GM15510 (cell line): ENCODE data around the gene CBX7.
A peak's percentile ranks its signal among the peaks of the same experiment; 100 is the strongest.

Experiments
- POLR2A ChIP-seq: IDR thresholded peaks from 3 replicates; pipeline ENCODE4 v1.6.1; 2011; ENCODE audit warnings: borderline replicate concordance; ENCODE audit not compliant: insufficient read length; ENCODE audit errors: extremely low read depth

The CBX7 gene

DNA sequence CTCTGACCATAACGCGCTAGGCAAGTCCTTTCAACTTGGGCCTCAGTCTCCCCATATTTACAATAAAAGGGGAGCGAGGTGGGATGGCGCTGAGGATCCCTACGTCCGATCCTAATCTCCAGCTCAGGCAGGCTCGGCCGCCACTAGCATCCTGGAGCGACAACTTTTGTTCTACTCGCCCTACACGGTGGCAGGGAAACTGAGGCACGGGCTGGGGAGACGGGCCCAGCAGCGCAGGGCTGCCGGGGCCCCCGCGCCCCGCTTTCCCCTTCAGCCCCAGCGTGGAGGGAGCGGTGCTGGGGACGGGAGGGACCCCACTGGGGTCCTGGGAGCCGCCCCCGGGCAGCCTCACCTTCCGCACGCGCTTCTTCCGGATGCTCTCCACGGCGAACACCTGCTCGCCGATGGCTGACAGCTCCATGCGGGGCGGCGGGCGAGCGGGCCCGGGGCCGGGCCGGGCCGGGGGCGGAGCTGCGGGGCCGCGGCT, 413 bp downstream of the CBX7 start:
- peak; percentile 9 for TF ChIP-seq POLR2A

DNA sequence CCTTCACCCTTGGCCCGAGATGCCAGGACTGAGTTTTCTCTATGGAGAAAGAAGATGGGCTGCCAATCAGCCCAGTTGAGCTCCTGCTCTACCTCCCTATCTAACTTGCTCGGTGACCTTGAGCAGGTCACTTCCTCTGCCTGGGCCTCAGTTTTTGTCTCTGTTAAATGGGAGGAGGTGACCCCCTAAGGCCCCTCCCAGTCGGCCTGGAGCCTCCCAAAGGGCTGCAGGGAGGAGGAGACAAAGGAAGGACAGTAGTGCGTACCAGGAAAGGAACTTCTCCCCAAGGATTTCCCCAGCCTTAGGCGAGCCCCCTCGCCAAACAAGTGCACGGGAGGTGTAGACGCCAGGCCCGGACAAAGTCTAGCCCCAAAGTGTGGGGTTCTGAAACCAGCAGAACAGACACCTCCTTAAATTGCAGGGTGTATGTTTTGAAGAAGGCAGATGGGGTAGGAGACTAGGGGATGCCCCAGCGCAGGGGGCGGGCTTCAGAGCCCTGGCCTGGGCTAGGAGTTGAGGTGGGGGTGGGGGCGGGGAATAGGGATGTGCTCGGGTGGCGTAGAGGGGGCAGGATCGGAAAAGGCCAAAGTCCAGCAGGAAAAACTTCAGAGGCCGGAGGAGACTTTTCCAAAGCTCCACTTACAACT, 1.0 kb downstream of the CBX7 start:
- TF ChIP-seq POLR2A = no peak

DNA sequence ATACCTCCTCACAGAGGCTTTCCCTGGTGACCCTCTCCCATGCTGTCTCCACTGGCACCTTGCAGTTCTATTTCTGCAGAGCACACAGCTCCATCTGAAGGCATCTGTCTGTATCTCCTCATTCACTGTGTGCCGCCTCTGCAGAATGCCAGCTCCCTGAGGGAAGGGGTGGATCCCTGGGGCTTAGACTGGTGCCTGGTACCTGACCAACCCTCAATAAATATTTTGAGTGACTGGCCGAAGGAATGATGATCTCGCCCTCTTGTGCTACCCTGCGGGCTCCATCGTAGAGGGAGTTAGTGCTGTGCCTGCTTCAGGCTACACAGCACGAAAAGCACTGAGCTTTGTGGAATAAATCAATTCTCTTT, 1.6 kb downstream of the CBX7 start:
- TF ChIP-seq POLR2A = no peak

DNA sequence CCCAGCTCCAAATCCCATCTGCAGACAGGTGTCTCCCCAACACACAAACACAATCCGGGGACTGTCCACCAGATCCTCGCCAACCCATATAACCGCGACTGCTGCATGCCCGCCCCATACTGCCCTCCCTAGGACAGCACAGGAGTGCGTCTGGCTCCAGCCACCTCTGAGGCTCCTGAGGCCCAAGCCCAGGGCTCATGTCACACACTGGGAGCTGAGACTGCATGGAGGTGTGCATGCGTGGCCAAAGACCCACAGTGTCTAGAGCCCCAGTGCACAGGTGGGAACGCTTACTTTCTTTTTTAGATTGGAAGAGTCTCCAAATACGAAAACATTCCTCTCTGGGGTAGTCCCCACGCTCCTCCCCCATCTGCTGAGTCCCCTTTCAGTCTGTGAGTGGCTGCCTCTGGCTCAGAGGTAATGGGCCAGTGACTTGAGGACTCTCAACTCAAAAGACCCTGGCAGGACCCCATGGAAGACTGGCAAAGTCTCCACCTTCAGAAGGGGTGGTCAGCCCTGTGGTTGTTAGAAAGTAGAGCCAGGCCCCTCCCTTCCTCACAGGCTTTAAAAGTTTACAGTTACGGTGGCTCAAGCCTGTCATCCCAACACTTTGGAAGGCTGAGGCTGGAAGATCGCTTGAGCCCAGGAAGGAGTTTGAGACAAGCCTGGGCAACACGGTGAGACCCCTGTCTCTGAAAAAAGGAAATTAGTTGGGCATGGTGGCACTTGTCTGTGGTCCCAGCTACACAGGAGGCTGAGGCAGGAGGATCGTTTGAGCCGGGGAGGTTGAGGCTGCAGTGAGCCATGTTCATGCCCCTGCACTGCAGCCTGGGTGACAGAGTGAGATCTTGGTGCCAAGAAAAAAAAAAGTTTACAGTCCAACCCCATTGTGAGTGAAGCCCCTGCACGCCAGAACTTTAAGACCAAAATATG, 2.3 kb downstream of the CBX7 start:
- no peak for TF ChIP-seq POLR2A

DNA sequence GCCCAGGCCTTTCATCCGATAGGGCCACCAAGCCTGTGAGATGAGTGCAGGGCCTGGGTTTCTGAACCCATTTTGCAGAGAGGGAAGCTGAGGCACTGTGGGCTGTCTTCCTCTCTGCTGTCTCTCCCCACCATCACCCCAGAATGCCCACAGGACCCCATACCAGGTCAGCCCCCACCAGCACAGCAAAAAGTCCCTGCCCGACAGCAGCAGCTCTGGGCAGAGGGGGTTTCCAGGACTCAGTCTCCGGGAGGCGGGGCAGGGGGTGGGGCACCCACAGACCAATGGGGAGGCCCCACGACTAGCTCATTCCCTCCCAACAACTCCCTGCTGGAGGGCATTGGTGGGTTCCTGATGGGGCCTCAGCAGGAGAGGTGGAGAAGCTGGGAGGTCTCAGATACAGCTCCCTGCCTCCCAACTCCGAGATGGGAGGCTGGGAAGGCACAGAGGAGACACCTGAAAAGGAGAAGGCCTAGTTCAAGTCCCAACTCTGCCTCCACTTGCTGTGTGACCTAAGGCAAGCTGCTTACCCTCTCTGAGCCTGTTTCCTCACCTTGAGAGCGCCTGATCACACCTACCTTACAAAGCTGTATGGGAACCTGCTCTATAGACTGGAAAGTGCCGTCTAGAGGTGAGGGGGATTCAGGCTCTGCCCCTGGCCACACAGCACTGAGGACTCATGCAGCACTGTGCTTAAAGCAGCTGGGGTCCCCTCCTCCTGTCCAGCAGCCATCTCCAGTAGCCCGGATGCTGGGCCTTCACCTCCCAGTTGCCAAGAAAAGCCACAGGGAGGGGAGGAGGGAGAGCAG, 3.5 kb downstream of the CBX7 start:
- no peak for TF ChIP-seq POLR2A

DNA sequence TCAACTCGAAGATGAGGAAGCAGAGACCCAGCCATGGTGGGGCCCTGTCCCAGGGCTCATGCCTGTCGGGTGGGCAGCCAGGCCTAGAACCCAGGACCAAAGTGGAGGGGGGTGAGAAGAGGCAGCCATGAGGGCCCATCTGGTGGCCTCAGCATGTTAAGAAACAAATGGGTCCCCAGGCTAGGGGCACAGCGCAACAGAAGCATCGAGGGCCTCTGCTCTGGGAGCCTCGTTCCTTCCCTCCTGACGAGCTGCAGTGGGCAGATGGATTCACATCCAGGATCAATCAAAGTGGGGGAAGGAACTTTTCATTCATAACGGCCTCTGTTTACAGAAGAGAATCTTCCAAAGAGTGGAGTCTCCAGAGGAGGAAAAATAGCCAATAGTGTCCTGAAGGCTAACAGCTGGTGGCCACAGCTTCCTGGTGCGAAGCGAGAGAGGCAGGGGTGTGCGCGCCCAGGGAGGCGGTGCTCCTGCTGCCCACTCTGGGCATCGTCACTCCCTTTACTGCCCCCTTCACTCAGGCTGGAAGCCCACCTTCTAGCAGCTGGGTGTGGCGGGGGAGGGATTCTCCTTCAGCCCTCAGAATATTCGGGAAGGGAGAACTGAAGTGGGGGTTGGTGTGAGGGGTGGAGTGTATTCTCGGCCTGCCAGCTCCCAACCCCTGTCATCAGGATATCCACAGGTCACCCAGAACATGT, 4.3 kb downstream of the CBX7 start:
- TF ChIP-seq POLR2A = no peak

DNA sequence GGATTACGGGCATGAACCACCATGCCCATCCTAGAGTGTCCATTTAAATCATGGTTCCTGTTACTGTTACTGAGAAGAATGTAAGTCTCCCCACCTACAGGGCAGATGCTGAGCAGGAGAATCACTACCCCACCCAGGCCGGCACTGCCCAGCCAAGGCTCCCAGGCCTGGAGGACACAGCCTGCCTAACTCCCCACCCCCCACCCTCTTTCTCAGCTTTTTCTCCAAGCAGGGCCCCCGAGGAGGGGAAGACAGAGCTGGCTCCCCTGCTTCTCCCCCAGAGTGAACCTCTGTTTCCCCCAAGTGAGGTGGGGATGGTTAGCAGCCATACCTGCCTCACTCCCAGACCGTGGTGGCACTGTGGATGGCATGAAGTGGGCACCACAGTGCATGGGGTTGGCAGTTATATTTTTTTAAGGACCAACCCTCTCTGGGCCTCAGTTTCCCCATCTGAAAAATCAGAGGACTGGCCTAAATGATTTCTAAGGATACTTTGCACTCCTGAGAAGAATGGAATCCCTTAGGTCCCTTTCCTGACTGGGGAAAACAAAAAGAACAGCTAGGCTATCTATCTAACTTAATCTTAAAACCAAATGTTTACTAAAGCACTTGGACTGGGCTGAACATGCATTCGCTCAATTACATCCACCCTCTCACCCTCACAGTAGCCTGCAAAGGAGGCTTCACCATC, 5.0 kb downstream of the CBX7 start:
- TF ChIP-seq POLR2A = no peak

DNA sequence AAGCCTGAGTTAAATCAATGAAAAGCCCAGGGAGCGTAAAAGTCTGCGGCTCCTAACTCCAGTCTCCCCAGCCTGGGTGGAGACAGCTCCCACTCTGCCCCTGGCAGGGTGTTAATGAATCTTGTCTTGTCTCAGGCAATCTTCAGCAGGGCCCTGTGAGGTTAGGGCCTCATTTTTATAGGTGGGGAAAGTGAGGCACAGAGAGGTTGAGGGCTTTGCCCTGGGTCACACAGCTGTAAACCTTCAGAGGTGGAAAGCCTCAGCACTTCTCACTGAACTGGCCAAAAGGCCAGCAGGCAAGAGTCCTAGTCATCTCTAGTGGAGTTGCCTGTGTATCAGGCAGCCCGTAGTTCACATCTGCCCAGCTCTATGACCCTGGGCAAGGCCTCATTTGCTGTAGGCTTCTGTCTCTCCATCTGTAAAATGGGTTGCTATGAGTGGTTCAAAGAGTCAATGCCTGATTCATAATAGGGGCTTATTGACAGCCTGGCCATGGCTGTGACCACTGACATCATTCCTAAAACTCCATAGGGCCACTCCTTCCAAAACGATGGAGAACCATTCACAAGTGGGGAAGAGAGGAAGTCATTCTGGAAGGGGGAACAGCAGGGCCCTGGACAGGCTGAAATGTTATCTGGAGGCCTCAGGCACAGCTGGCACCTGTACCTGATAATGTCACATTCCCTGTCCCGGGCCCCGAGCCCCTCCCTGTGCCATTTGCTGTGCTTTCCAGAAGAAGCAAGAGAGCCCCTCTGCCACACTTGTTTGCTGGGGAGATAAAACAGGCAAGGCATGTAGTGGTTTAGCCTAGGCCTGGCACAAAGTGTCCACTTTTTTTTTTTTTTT, 6.0 kb downstream of the CBX7 start:
- no peak for TF ChIP-seq POLR2A

DNA sequence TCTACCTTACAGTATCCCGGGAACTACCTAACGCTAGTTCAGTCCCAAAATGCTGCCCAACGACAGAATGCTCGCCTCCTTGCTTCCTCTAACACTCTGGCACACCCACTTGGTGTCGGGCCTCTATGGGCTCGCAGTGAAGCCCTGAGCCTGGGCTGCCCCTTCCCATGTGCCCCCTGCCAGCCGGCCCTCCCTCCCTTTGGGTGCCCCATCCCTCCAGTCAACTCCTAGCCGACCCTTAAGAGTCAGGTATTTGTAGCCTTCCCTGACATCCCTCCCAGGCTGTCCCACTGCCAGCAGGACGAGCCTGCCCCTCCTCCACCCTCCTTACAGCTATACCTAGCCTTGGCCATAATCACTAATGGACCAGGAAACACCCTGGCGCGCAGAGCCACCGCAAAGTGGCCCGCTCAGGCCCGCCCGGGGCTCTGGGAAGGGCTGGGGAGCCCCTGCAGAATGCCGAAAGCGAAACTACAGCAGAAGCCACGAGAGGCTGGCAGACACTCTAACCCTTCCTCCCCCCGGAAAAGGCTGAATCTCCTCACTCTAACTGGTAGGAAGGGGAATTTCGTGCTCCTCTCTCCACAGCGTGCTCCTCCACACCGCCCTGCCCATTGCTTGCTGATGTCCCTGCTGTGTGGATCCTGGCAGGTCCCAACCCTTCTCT, 8.2 kb downstream of the CBX7 start:
- TF ChIP-seq POLR2A = peak; percentile 38

DNA sequence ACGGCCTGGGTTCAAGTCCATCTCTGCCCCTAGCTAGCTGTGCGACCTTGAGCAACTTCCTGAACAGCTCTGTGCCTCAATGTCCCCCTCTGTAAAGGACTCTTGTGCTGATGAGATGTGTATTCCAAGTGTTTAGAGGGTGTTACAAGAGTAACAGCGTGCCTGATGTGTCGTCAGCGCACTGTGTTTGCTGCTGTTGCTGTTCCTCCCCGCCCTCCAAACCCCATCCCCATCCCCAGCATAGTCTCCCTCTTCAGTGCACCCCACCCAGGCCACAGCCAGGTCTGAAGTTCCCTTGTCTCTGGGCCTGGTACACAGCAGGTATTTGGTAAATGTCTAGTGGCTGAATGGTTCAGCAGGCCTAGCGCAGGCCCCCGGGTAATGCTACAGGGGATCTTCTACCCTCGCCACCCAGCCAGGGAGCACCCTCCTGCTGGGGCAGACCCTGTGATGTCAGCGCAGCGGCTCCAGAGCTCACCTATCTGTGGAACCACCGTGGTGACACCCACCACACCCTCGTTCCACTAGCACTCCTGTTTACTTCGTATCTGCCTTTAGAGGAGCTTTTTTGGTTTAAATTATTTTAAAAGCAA, 10.3 kb downstream of the CBX7 start:
- TF ChIP-seq POLR2A = no peak

DNA sequence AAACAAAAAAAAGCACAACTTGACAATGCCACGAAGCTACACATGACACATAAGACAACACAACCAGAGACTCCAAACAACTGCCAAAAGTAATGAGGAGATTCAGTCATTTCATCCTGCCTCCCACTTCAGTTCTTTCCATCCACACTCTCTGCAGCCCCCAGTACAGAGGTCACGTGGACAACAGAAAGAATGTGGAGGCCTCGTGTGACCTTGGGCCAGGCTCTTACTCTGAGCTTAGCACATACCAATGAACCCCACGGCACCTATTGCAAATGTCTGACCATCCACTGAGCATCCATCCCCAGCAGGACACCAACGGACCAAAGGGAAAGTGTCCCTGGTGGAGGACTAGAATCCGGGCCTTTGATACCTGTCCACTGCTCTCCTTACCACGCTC, 12.5 kb downstream of the CBX7 start:
- no peak for TF ChIP-seq POLR2A

DNA sequence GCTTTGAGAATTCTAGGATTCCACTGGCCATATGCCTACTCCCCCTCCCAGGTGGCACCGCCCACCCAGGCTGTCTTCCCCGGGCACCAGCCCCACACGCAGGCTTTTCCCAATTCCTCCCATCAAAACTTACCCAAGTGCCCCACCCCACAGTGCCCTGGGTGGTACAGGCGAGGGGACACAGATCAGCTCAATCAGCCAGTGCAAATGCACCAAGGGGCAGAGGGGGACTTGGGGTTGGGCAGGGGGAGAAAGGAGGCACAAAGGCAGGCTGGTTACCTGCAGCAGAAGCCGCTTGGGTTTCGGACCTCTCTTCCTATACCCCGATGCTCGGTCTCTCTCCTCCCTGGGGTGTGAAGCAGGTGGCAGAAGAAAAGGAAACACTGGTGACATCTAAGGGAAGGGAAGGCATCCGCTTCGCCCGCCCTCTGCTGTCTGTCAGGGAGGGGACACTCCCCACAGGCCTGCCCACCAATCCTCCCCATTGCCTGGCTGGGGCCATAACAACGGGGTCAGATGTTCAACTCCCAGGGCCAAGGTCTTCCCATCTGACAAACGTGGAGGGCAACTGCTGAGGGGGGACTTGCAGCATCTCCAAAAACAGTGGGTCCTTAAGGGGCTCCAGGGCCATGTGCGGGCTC, 14.0 kb downstream of the CBX7 start:
- no peak for TF ChIP-seq POLR2A

DNA sequence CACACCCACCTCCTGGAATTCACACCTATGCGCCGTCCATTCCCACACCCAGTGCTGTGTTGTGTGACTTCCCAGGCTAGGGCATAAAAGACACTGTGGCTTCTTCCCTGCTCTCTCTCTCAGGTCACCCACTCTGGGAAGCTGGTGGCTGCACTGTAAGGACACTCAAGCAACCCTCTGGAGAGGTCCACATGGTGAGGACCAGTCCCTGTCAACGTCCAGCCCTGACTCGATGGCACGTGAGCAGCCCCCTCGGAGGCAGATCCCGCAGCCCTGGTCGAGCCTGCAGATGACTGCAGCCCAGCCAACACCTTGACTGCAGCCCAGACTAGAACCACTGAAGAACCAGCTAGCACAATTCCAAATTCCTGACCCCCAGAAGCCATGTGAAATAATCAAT, 16.2 kb downstream of the CBX7 start:
- no peak for TF ChIP-seq POLR2A
